Mucosa of descending colon (tissue), 3 donors: Measurements from ENCODE around the gene MAP9. TPM values are rescaled to one million over a fixed set of nuclear protein-coding genes. Genes with fewer than 3 reads are reported as not detected.

Experiments
- ATAC-seq: fragments of 200-7000 bp; cut with Tn5 transposase; one replicate; pipeline ENCODE4 v1.9.1; 2020; ENCODE audit warnings: mild to moderate bottlenecking, moderate library complexity
- DNase-seq, 3 donors: peaks; one replicate each; pipeline ENCODE4 v3.0.0-alpha.2; 2020
- H3K36me3 ChIP-seq: fragments of 200-600 bp; one replicate; pipeline ENCODE4 v1.8.0; 2021; ENCODE audit warnings: low read depth, mild to moderate bottlenecking
- H3K4me1 ChIP-seq: fragments of 200-600 bp; one replicate; pipeline ENCODE4 v1.8.0; 2021; ENCODE audit warnings: low read depth, mild to moderate bottlenecking
- H3K4me3 ChIP-seq: fragments of 200-600 bp; one replicate; pipeline ENCODE4 v1.8.0; 2021; ENCODE audit warnings: mild to moderate bottlenecking
- H3K9me3 ChIP-seq: fragments of 200-600 bp; one replicate; pipeline ENCODE4 v1.8.0; 2021; ENCODE audit warnings: mild to moderate bottlenecking
- CTCF ChIP-seq: fragments of 200-600 bp; IDR thresholded peaks from one replicate; pipeline ENCODE4 v1.8.0; 2022; ENCODE audit warnings: antibody characterized with exemption, mild to moderate bottlenecking
- intact Hi-C, 2 donors: fragments of 100-400 bp; cut with DNase I in 1 of 2; cut with micrococcal nuclease in 1 of 2; formaldehyde crosslinking; loops; one replicate each; pipeline versions ENCODE4 v1.11.0 to v1.11.1; 2022; cut with DNase I, micrococcal nuclease
- total RNA-seq, 3 donors: library from RNA; stranded (reverse); fragmentation: NEBNext Ultra II Directional in 2 of 3; extraction: Animal tissue kit (Norgen Biotek cat#: 25700) in 2 of 3; gene quantifications; one replicate each; pipeline versions ENCODE4 v1.2.1 to v1.2.4, GENCODE V29; 2021 to 2023
- donor health status: DM: no; HTN: no; CAD: no; lungs with moderate emphysema.
- donor health status: DM: no; HTN: no; CAD: no.
- donor health status: DM: no; HTN: yes; CAD: no.

Gene MAP9
- total RNA-seq, 3 donors from 2014 or later = 0.75 to 11.7 (median 2.1) TPM

GRCh38 chr4:155411546-155411945 is 34.8 kb upstream of the MAP9 start:
- Histone ChIP-seq H3K4me1 (no peaks in the 10 kb centered on the region), H3K9me3 (no peaks in the 10 kb centered on the region), H3K4me3 (no peak overlapping the region), H3K36me3 (no peaks in the 10 kb centered on the region)
- no peak for DNase-seq
- intact Hi-C loops = loop anchor here in 1 of 2 donors (10.0 kb wide), 2 partner anchors 373 to 543 kb away; partner anchors contain the start of gene CTSO
- TF ChIP-seq CTCF = no peak
- no peak for ATAC-seq

GRCh38 chr4:155408796-155409195 is 32.0 kb upstream of the MAP9 start:
- intact Hi-C loops = no loop called here
- no peak for DNase-seq
- TF ChIP-seq CTCF = no peak
- H3K4me1 ChIP-seq = no peaks in the 10 kb centered on the region
- H3K36me3 ChIP-seq = no peaks in the 10 kb centered on the region
- no peak overlapping the region for H3K4me3 ChIP-seq
- no peak for ATAC-seq
- no peaks in the 10 kb centered on the region for H3K9me3 ChIP-seq

GRCh38 chr4:155407480-155407879 is 30.7 kb upstream of the MAP9 start:
- ATAC-seq (no peak), DNase-seq (no peak)
- intact Hi-C loops = no loop called here
- no peaks in the 10 kb centered on the region for H3K9me3 ChIP-seq
- TF ChIP-seq CTCF = no peak
- H3K36me3 ChIP-seq = no peaks in the 10 kb centered on the region
- H3K4me1 ChIP-seq = no peaks in the 10 kb centered on the region
- H3K4me3 ChIP-seq = no peak overlapping the region

GRCh38 chr4:155405059-155405458 is 28.3 kb upstream of the MAP9 start:
- ATAC-seq (no peak), DNase-seq (no peak)
- intact Hi-C loops = no loop called here
- Histone ChIP-seq H3K4me1 (no peaks in the 10 kb centered on the region), H3K36me3 (no peaks in the 10 kb centered on the region), H3K4me3 (no peak overlapping the region), H3K9me3 (no peaks in the 10 kb centered on the region)
- no peak for TF ChIP-seq CTCF

- Histone ChIP-seq H3K36me3 (no peaks in the 10 kb centered on the region), H3K4me1 (no peaks in the 10 kb centered on the region), H3K4me3 (no peak overlapping the region), H3K9me3 (no peaks in the 10 kb centered on the region)
- ATAC-seq = no peak
- no peak for TF ChIP-seq CTCF
- intact Hi-C loops = no loop called here
- DNase-seq = no peak
These were observed 27.1 kb upstream of the MAP9 start for GRCh38 chr4:155403886-155404285.

GRCh38 chr4:155402941-155403340 is 26.2 kb upstream of the MAP9 start:
- ATAC-seq (no peak), DNase-seq (no peak)
- TF ChIP-seq CTCF = no peak
- H3K4me3 ChIP-seq = no peak overlapping the region
- intact Hi-C loops = no loop called here
- H3K36me3 ChIP-seq = no peaks in the 10 kb centered on the region
- H3K4me1 ChIP-seq = no peaks in the 10 kb centered on the region
- H3K9me3 ChIP-seq = no peaks in the 10 kb centered on the region
